ENCODE data around the gene ESRP2. TPM values are rescaled to one million over a fixed set of nuclear protein-coding genes. Genes with fewer than 3 reads are reported as not detected.

Gene ESRP2
- total RNA-seq, 3 donors from 2014 or later = 0.80 to 58.0 (median 26.5) TPM

DNA sequence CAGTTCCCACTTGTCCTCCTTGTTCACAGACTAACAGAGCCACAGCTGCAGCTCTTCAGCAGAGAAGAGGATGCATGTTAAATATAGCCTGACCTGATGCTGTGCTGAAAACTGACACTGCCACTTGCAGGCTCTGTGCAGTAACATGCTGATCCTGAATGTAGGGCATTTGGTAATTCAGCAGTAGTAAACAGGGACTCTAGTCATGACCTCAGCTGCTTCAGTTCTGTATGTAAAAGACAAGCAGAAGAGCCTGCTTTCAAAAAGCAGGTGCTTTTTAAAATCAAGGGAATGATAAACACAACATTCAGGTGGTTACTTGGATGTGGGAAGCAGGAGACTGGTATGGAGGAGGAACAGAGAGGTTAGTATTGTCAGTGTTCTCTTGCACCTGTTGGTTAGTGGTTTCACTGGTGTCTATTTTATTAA lies 33.8 kb downstream of the ESRP2 start:
- Histone ChIP-seq H3K4me1 (no peaks in the 10 kb centered on the region), H3K9me3 (no peaks in the 10 kb centered on the region), H3K27me3 (no peaks in the 10 kb centered on the region), H3K27ac (no peak overlapping the region), H3K36me3 (no peaks in the 10 kb centered on the region), H3K4me3 (no peak overlapping the region)
- TF ChIP-seq POLR2A (IDR thresholded peaks at IDR 0.05) (no peak), POLR2AphosphoS5 (IDR thresholded peaks at IDR 0.05) (no peak)
- TF ChIP-seq, protein P1, sequence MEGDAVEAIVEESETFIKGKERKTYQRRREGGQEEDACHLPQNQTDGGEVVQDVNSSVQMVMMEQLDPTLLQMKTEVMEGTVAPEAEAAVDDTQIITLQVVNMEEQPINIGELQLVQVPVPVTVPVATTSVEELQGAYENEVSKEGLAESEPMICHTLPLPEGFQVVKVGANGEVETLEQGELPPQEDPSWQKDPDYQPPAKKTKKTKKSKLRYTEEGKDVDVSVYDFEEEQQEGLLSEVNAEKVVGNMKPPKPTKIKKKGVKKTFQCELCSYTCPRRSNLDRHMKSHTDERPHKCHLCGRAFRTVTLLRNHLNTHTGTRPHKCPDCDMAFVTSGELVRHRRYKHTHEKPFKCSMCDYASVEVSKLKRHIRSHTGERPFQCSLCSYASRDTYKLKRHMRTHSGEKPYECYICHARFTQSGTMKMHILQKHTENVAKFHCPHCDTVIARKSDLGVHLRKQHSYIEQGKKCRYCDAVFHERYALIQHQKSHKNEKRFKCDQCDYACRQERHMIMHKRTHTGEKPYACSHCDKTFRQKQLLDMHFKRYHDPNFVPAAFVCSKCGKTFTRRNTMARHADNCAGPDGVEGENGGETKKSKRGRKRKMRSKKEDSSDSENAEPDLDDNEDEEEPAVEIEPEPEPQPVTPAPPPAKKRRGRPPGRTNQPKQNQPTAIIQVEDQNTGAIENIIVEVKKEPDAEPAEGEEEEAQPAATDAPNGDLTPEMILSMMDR (IDR thresholded peaks at IDR 0.05) = no peak
- intact Hi-C loops (cut with DNase I; ENCODE audit: low total_unique reads) = no loop called here
- no peak for DNase-seq (ENCODE audit: low spot score in 2 of 2)

DNA sequence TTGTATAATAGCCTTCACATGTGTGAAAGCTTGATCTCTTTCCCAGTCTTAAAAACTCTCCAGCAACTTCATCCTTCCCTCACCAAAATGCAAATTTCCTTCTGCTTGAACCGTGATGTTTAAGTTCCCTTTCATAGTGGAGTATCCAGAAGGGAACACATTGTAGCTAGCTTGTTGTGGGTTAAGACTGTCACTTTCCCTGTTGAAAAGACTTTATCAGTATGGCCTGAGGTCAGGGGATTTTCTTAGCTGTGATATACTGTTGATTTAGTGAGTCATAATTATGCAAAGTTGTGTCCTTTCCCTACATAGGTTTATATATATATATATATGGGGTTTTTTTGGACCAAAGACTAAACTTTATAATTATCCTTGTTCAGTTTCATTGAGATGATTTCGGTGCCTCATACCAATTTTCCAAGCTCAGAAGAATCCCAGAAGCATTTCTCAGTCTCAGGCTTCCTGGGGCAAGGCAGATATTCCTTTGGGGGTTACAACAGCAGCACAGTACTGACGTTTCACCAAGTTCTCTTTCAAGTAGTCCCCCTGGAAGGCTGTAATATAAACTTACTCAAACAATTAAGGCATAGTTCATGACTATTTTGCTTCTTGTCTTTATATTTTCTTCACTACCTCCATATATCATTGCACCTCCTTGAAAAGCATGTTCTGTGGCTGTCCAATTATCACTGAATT lies 35.7 kb downstream of the ESRP2 start:
- H3K9me3 ChIP-seq = no peaks in the 10 kb centered on the region
- H3K4me3 ChIP-seq = no peak overlapping the region
- intact Hi-C loops (cut with DNase I; ENCODE audit: low total_unique reads) = no loop called here
- TF ChIP-seq POLR2A (IDR thresholded peaks at IDR 0.05) (no peak), POLR2AphosphoS5 (IDR thresholded peaks at IDR 0.05) (no peak)
- no peaks in the 10 kb centered on the region for H3K36me3 ChIP-seq
- no peaks in the 10 kb centered on the region for H3K4me1 ChIP-seq
- H3K27ac ChIP-seq = no peak overlapping the region
- DNase-seq (ENCODE audit: low spot score in 2 of 2) = no peak
- no peaks in the 10 kb centered on the region for H3K27me3 ChIP-seq

DNA sequence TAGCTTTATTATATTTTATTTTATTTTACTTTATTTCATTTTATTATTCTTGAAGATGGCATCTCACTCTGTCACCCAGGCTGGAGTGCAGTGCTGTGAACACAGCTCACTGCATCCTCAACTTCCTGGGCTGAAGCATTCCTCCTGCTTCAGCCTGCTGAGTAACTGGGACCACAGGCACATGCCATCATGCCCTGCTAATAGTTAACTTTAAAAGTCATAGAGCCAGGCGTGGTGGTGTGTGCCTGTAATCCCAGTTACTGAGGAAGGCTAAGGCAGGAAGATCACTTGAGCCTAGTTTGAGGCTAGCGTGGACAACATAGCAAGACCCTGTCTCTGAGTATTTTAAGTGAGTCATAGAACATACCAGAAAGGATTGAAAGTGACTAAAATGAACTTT lies 38.7 kb downstream of the ESRP2 start:
- H3K9me3 ChIP-seq = no peaks in the 10 kb centered on the region
- no peaks in the 10 kb centered on the region for H3K4me1 ChIP-seq
- H3K36me3 ChIP-seq = no peaks in the 10 kb centered on the region
- no peaks in the 10 kb centered on the region for H3K27me3 ChIP-seq
- no peak overlapping the region for H3K4me3 ChIP-seq
- no peak overlapping the region for H3K27ac ChIP-seq
- intact Hi-C loops (cut with DNase I; ENCODE audit: low total_unique reads) = no loop called here
- TF ChIP-seq, protein P1 (IDR thresholded peaks at IDR 0.05) = no peak
- TF ChIP-seq POLR2A (IDR thresholded peaks at IDR 0.05) (no peak), POLR2AphosphoS5 (IDR thresholded peaks at IDR 0.05) (no peak)
- DNase-seq (ENCODE audit: low spot score in 2 of 2) = no peak

DNA sequence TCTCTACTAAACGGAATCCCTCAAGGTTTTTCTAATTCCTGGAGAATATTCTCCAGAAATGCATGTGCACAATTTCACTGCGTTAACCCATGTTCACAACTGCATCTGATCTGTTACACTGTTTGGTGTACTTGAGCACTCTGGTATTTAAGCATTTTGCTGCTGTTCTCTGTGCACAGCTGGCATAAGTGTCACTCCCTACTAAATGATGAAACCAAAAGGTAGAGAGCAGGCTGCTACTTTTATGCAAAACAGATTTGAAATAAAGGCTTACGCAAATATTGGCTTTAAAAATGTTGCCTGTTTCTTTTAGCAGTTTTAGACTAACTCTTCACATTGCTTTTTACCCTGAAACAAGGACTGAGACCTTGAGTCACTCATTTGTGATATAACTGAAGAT lies 41.7 kb downstream of the ESRP2 start:
- Histone ChIP-seq H3K9me3 (no peaks in the 10 kb centered on the region), H3K36me3 (no peaks in the 10 kb centered on the region), H3K27ac (no peak overlapping the region), H3K27me3 (no peaks in the 10 kb centered on the region), H3K4me3 (no peak overlapping the region), H3K4me1 (no peaks in the 10 kb centered on the region)
- DNase-seq (ENCODE audit: low spot score in 2 of 2) = no peak
- TF ChIP-seq POLR2A (IDR thresholded peaks at IDR 0.05) = no peak
- TF ChIP-seq POLR2AphosphoS5 (IDR thresholded peaks at IDR 0.05) = no peak
- TF ChIP-seq, protein P1 (IDR thresholded peaks at IDR 0.05) = no peak
- intact Hi-C loops (cut with DNase I; ENCODE audit: low total_unique reads) = no loop called here

DNA sequence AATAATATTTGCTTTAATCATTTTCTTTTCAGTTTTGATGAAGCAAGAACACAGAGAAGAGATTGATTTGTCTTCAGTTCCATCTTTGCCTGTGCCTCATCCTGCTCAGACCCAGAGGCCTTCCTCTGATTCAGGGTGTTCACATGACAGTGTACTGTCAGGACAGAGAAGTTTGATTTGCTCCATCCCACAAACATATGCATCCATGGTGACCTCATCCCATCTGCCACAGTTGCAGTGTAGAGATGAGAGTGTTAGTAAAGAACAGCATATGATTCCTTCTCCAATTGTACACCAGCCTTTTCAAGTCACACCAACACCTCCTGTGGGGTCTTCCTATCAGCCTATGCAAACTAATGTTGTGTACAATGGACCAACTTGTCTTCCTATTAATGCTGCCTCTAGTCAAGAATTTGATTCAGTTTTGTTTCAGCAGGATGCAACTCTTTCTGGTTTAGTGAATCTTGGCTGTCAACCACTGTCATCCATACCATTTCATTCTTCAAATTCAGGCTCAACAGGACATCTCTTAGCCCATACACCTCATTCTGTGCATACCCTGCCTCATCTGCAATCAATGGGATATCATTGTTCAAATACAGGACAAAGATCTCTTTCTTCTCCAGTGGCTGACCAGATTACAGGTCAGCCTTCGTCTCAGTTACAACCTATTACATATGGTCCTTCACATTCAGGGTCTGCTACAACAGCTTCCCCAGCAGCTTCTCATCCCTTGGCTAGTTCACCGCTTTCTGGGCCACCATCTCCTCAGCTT lies 45.0 kb downstream of the ESRP2 start:
- no peak for DNase-seq (ENCODE audit: low spot score in 2 of 2)
- H3K4me1 ChIP-seq = no peaks in the 10 kb centered on the region
- no peak overlapping the region for H3K4me3 ChIP-seq
- no peaks in the 10 kb centered on the region for H3K27me3 ChIP-seq
- TF ChIP-seq, protein P1 (IDR thresholded peaks at IDR 0.05) = no peak
- H3K27ac ChIP-seq = no peak overlapping the region
- intact Hi-C loops (cut with DNase I; ENCODE audit: low total_unique reads) = no loop called here
- H3K36me3 ChIP-seq = no peaks in the 10 kb centered on the region
- no peaks in the 10 kb centered on the region for H3K9me3 ChIP-seq
